GM12873 (cell line): ENCODE results near the gene NTS.

Experiments used
- CTCF ChIP-seq: IDR thresholded peaks from 2 replicates; pipeline ENCODE4 v1.5.1; 2012; ENCODE audit warnings: low read depth, mild to moderate bottlenecking, moderate library complexity, low read length, control low read depth; ENCODE audit not compliant: insufficient read depth; ENCODE audit errors: missing control alignments

The NTS gene

DNA sequence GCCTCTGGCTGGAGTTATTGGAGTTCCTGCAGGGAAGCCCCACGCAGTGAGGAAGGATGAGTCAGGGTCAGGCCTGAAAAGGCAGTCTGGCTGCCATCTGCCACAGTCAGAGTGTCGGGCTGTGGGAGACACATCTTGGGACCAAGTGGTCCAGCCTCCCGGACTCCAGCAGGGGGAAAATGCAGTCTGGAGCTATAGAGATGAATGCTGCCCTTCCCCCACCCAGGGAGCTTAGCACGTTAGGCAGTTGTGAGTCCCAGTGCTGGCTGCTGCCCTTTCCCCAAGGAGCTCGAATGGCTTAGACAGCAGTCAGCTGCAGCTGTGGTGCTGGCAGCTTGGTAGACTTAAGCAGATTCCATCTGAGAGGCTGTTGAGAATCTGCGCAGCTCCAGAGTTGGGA lies 8.2 kb upstream of the NTS start:
- no peak for TF ChIP-seq CTCF

- TF ChIP-seq CTCF: peak; percentile 76
Measured at GRCh38 chr12:85866986-85867776, 6.9 kb upstream of the NTS start.

DNA sequence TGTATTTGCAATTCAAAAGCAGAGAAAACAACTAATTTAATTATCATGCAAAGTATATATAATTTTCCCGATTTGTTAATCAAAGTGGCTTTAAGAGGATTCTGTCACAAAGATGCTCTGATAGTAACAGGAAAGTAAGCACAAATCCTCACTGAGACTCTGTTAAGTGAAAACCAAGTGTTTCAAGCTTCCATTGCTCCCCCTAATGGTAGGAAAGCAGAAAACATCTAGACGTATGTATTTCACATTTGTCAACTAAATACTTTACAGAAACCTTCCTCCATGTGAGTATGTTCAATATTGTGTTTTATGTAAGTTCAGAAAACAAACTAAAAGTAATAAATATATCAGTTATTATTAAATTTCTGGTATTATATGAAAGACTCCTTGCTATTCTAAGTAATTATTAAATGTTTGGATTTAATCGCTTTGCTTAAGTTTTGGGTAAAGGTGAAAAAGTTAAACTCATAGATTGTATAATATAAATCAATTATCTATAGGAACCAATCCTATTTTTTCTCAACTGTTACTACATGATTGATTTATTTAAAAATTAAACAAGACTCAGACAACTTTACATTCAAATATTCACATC lies 1.5 kb upstream of the NTS start:
- peak; percentile 78 for TF ChIP-seq CTCF

- no peak for TF ChIP-seq CTCF
Measured at GRCh38 chr12:85877459-85877858, 3.4 kb downstream of the NTS start.

- no peak for TF ChIP-seq CTCF
Measured at GRCh38 chr12:85883763-85884162, 9.7 kb downstream of the NTS start.

GRCh38 chr12:85894653-85895052 lies 20.6 kb downstream of the NTS start:
- TF ChIP-seq CTCF: no peak

- TF ChIP-seq CTCF: peak; percentile 29
Measured at GRCh38 chr12:85920324-85920947, 46.3 kb downstream of the NTS start.
